ENCODE data around the gene GPC5.

- TF ChIP-seq REST (IDR thresholded peaks at IDR 0.05; ENCODE audit: insufficient read depth in 1 of 2, low read depth in 2 of 2, low read length in 2 of 2) (no peak), TAF1 (IDR thresholded peaks at IDR 0.05; ENCODE audit: borderline replicate concordance, insufficient read depth, low read length) (no peak), FOXP2 (optimal IDR thresholded peaks at IDR 0.05; ENCODE audit: borderline replicate concordance, extremely low read depth, extremely low read length, insufficient read depth) (no peak), POLR2AphosphoS5 (IDR thresholded peaks at IDR 0.05; ENCODE audit: low read depth, low read length) (no peak), SIN3A (IDR thresholded peaks at IDR 0.05; ENCODE audit: borderline replicate concordance, insufficient read depth, low read length) (no peak)
These were observed 619.3 kb downstream of the GPC5 start for GRCh38 chr13:92017737-92018136.

Measured in PFSK-1 (cell line).